ENCODE results near the gene PDE1C.
"Not testable (repeated sequence)": the region's sequence is repeated elsewhere in the genome, so short reads cannot be mapped to it uniquely, and the experiment has no call there.

PDE1C gene

DNA sequence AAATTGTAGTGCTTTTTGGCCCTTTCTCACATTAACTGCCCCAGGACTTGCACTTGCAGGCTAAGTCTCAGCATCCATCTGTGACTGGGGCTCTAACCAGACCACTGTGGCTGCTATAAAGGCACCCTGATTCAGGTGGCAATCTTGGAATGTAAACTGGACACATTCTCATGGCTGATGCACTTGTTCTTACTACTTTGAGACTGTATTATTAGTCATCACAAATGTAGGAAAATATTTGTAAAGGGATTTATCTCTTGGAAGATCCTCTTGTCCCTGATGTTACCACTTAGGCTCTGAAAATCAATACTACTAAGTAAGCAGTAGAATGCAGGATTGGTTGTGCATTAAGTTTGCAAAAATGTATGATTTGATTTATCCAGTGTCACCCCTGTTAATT, 25.0 kb downstream of the PDE1C start:
- no peak for DNase-seq (ENCODE audit: low read depth in 2 of 2, low spot score in 1 of 2)

DNA sequence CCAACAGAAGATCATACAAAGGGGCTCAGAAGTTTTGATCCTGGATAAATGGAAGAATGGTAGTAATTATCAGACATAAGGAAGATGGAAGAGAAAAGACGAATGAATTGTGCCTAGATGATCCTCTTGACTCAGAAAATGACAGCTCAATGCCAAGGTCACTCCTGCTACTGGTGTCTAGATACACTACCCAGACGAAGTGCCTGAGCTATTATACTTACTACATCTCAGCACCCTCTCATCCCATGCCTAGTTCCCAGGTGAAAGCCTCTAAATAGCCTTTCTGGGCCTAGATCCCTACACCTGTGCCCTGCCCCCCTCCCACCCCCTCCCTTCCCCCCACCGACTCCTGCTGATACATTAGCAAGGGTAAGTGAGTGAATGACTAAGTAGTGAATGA, 25.5 kb downstream of the PDE1C start:
- no peak for DNase-seq (ENCODE audit: low read depth in 2 of 2, low spot score in 1 of 2)

GRCh38 chr7:32043688-32044087, 26.5 kb downstream of the PDE1C start:
- DNase-seq (ENCODE audit: low read depth in 2 of 2, low spot score in 1 of 2) = no peak

DNA sequence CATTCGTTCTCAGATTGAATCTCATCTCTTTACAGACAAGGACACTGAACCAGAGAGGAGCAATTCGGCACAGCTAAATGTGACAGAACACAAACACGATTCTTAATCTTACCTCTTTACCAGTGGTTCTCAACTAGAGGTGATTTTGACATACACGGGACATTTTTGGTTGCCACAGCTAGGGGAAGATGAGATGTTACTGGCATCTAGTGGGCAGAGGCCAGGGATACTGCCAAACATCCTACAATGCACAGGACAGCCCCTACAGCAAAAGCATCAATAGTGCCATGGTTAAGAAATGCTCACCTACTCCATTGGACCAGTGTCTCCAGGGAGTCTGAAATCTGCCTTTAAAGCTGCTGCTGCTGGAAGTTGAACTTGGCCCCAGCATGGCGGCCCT, 27.3 kb downstream of the PDE1C start:
- no peak for DNase-seq (ENCODE audit: low read depth in 2 of 2, low spot score in 1 of 2)

DNA sequence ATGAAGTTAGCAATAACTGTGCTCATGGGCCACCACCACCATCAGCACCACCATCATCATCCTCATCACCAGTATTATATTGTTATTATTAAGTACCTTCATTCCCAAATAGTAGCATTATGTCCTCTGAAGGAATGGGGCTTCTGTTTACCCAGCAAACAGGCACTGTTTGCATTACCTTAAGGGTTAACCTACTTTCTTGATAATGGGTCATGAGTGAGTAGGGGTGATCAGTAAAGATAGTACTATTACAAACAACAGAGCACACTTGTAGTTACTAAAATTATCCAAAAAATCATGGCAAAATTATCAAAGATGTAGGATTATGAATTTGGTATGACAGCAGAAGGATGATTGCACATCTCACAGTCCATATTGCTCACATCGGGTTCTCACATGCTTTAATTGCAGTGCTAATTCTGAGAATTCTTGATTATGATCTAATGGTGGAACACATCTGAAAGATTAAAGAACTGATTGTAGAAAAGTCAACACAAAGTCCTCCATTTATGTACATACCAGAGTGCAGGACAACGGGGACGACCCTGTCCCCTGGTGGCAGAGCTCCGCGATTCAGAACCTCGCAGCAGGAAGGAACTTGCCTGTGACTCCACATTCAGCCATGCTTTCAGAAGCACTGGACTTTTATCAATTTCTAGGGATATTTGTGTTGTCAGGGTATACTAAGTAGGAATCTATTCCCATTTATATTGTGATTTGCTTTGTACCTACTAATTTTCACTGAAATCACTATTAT, 31.0 kb downstream of the PDE1C start:
- no peak for DNase-seq (ENCODE audit: low read depth in 2 of 2, low spot score in 1 of 2)

- DNase-seq (ENCODE audit: low read depth in 2 of 2, low spot score in 1 of 2) = no peak
These were observed 32.5 kb downstream of the PDE1C start for GRCh38 chr7:32037650-32038198.

GRCh38 chr7:32036557-32036956, 33.6 kb downstream of the PDE1C start:
- no peak for DNase-seq (ENCODE audit: low read depth in 2 of 2, low spot score in 1 of 2)

DNA sequence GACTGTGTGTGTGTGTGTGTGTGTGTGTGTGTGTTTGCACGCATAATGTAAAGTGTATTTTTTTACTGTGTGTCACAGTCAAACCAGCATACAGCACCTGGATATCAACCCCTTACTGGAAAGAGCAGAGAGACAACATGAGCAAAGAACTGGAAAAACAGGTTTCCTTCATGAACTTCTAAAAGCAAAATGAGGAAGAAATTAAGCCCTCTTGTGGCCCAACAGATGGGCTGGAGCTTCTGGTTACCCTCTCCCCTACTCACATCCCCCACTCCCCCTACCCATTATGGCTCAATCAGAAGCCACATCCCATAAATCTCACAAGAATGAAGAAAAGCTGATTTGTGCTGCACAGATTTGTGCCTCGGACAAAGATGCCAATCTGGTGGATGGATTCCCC, 36.2 kb downstream of the PDE1C start:
- no peak for DNase-seq (ENCODE audit: low read depth in 2 of 2, low spot score in 1 of 2)

GRCh38 chr7:32033006-32033405, 37.2 kb downstream of the PDE1C start:
- no peak for DNase-seq (ENCODE audit: low read depth in 2 of 2, low spot score in 1 of 2)

DNA sequence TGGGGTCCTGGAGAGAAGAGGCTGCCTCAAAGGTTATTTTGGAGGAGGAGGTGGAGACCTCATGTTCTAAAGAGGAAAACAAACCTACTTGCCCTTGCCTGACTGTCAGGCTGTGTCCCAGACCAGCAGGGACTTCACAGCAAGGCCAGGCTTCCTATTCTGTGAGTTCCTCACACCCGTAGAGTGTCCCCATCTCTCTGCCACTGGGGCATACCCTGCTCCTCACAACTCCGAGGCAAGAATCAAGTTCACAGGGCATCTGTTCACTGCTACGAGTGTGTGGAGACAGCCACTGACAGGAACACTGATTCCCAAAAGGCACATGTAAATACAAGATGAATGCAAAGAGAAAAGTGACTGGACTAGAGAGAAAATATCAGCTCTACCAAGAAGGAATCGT, 38.0 kb downstream of the PDE1C start:
- DNase-seq (ENCODE audit: low read depth in 2 of 2, low spot score in 1 of 2) = no peak

GRCh38 chr7:32030904-32031692, 39.1 kb downstream of the PDE1C start:
- no peak for DNase-seq (ENCODE audit: low read depth in 2 of 2, low spot score in 1 of 2)

DNA sequence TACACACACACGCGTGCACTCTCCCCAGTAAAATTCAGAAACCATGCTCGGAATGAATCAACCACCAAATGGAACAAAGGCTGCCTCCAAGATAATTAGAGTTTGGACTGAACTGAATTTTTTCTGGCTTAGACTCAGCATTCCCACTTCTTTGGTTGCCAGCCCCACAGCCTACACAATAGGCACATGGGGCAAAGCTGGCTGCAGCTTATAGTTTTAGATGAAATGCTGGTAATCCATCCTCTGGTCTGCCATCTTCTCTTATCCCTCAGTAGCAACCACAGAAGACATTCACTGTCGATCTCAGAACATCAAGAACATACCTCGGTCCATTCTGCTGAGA, 44.2 kb downstream of the PDE1C start:
- DNase-seq (ENCODE audit: low read depth in 2 of 2, low spot score in 1 of 2) = no peak

DNA sequence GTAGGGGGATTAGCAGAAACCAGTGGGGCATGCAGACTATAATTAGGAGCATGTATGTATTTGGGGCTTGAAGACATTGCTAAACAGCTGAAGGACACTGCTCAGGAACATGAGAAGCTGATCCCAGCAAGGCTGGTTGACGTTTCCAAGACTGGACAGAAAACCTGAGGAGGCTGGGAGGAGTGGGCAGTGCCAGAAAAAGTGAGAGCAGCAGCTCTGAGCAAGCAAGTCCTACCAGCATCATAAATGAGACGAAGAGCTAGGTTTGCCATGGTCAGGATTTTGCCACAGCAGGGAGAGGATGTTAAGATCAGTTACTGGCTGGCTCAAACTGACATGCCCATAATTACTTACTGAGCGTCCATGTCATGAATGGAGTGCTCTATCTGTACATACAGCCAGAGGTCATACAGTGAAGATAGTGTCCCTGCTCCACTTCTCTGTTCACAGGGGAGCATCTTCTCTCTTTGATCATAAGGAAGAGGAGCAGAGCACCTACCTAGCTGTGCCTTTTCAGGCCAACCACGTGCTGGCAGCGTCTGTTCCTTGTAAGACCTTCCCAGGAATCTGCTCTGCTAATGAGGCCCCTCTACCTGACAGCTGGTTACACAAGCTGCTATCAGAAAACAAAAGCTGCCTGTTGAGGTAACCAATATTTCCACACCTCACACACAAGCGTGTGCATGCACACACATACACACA, 44.7 kb downstream of the PDE1C start:
- no peak for DNase-seq (ENCODE audit: low read depth in 2 of 2, low spot score in 1 of 2)

- DNase-seq (ENCODE audit: low read depth in 2 of 2, low spot score in 1 of 2) = no peak
These were observed 46.8 kb downstream of the PDE1C start for GRCh38 chr7:32023376-32023775.

DNA sequence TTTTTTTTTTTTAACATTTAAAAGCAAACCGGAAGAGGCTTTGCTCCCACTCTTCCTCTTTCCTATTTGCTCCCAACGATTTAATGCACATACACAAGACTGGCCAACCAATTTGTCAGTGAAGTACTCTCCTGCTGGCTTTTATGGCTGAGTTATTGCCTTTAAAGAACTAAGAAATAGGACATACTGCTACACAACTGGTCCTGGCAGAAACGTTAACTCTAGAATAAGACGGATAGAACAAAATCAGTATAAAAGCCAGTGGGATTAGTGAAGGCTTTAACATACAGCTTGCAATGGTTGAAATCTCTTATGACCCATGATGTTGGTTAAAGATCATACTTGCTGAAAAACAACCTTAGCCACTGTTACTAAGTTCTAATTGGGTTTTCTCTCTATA, 47.2 kb downstream of the PDE1C start:
- no peak for DNase-seq (ENCODE audit: low read depth in 2 of 2, low spot score in 1 of 2)

GRCh38 chr7:32020551-32021159, 49.6 kb downstream of the PDE1C start:
- DNase-seq (ENCODE audit: low read depth in 2 of 2, low spot score in 1 of 2) = no peak

DNA sequence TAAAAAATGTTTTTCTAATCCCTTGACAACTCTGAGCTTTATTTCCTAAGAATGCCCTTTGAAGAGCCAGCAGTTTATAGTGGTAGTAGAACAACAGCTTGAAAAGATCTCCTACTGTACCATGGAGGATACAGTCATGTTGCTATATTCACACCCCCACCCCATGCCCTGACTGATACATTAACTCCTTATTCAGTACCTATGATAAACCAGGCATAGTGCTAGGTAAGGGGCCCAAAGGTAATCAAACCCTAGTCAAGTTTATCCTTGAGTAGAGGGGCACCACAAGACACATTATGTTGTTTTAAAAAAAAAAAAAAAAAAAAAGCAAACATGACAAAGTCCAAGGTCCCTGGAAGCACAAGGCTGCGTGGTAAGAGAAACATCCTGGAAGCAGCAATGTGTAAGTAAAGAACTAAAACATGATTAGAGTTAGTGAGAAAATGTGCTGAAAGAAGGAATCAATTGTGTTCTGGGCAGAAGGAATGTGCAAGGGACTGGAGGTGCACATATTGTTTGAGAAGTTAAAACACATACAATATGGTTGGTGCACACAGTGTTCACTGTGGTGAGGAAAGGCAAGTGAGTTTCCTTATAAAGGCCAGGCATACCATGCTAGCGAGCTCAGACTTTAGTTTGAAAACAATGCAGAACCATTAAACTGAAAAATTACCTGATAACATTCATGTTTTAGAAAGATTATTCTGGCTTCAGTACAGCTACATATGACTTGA, 51.2 kb downstream of the PDE1C start:
- DNase-seq (ENCODE audit: low read depth in 2 of 2, low spot score in 1 of 2) = no peak

DNA sequence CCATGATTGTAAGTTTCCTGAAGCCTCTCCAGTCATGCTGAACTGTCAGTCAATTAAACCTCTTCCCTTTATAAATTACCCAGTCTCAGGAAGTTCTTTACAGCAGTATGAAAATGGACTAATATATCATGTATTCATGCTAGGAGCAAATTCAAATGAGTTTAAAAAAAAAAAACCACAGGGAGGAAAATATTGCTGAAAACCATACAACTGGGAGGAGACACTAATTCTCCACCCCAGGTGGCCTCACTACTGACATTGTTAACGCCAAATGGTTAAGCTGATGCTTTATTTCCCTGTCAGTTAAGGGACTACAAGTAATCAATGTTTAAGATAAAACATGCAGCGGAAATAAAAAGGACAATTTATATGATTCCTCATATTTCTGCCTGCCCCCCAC, 55.1 kb downstream of the PDE1C start:
- no peak for DNase-seq (ENCODE audit: low read depth in 2 of 2, low spot score in 1 of 2)

DNA sequence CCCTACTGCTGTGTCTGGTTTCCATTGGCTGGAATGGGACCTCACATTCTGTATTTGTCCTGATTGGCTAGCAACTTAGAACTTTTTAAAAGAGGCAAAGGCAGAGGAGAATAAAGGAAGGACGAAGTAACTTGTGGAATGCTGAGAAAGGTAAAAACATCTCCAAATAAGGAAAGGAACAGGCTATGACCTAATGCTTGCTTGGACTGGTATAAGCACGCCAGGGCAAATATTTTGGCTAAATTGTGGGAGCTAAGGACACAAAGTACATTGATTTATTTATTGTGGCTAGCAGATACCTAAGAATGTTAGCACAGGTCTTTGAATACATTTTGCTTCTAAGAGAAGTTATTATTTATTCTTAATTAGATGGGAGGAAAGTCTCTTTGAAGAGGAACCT, 56.7 kb downstream of the PDE1C start:
- not testable (repeated sequence) for DNase-seq (ENCODE audit: low read depth in 2 of 2, low spot score in 1 of 2)

GRCh38 chr7:32005577-32005976, 64.6 kb downstream of the PDE1C start:
- DNase-seq (ENCODE audit: low read depth in 2 of 2, low spot score in 1 of 2) = no peak

GRCh38 chr7:32001948-32002347, 68.3 kb downstream of the PDE1C start:
- no peak for DNase-seq (ENCODE audit: low read depth in 2 of 2, low spot score in 1 of 2)
